ENCODE results near the gene CLCA2.

DNA sequence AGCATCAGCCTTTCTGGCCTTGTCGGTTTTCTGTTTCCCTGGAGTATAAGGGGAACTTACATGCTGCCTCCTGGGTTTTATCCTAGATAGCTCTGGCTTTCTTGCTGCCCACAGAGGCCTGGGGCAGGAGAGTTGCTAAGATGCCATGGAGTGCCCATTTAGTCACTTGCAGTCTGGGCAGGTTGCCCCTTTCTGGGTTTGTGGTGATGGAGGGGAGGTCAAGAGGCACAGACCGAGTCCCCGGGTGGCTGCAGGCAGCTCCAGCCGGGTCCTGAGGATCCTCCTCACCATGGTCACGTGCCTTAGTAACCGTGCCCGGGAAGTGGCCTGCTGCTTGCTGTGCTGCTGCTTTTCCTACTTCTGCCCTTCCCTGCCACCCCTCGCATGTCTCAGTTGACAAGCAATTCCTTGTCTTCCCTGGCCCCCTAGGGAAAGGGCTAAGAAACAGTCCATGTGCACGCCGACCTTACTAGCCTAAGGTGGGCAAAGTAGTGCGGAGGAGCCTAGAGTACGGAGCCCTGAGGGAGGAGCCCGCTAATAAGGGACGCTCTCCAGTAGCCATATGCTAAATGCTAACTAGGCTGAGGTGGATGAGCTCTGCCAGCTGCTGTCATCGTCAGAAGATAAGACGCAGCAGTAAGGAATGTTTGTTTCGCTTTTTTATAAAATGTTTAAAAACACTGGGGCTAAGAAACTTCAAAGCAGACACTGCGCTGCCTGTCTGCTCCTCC is 79.6 kb downstream of the CLCA2 start:
- TF ChIP-seq POLR2AphosphoS5 (IDR thresholded peaks at IDR 0.05; ENCODE audit: low read depth, low read length) (no peak), TAF1 (IDR thresholded peaks at IDR 0.05; ENCODE audit: borderline replicate concordance, insufficient read depth, low read length) (no peak), REST (IDR thresholded peaks at IDR 0.05; ENCODE audit: insufficient read depth in 1 of 2, low read depth in 2 of 2, low read length in 2 of 2) (no peak), FOXP2 (optimal IDR thresholded peaks at IDR 0.05; ENCODE audit: borderline replicate concordance, extremely low read depth, extremely low read length, insufficient read depth) (no peak), SIN3A (IDR thresholded peaks at IDR 0.05; ENCODE audit: borderline replicate concordance, insufficient read depth, low read length) (no peak)

All from PFSK-1 (cell line).